HFF-Myc (cell line): ENCODE results near the gene SAPCD2.
A peak's percentile ranks its signal among the peaks of the same experiment; 100 is the strongest.

ENCODE experiments used
- DNase-seq: peaks from one replicate; pipeline ENCODE4 v3.0.0-alpha.2; 2011; ENCODE audit warnings: low read depth; ENCODE audit errors: extremely low read depth
- H3K4me3 ChIP-seq: replicated peaks from 2 replicates; pipeline ENCODE4 v1.5.1; 2011; ENCODE audit warnings: low read depth, mild to moderate bottlenecking, control low read depth, low read length
- CTCF ChIP-seq: IDR thresholded peaks from 2 replicates; pipeline ENCODE4 v1.5.1; 2012; ENCODE audit warnings: mild to moderate bottlenecking, low read depth, low read length, control low read depth; ENCODE audit errors: missing control alignments

The SAPCD2 gene

DNA sequence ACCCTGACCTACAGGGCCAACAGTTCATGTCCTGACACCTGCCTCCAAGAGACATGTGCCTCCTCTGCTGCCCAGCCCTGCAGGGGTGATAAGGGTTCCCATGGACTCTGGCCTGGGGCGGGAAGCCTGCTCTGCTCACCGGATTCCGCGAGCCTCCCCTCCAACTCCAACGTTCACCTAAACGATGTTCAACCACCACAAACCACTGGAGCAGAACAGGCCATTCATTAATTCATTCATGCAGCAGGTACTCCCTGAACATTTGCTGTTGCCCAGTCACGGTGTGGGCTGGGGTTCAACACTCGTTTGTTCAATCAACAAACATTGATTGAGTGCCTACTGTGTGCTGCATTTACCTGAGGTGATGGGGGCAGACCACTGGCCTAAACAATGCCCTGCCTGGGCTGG is 3.6 kb upstream of the SAPCD2 start:
- no peak for TF ChIP-seq CTCF
- DNase-seq = no peak
- H3K4me3 ChIP-seq = no peak overlapping the region

- no peak for TF ChIP-seq CTCF
- DNase-seq = no peak
- peak overlapping the region; percentile 58 for H3K4me3 ChIP-seq
Measured at GRCh38 chr9:137071282-137071681, 925 bp upstream of the SAPCD2 start.

GRCh38 chr9:137070906-137071275 is 534 bp upstream of the SAPCD2 start:
- TF ChIP-seq CTCF = peak; percentile 3
- DNase-seq = no peak
- H3K4me3 ChIP-seq = peak overlapping the region; percentile 58

GRCh38 chr9:137069508-137070091 is 757 bp downstream of the SAPCD2 start:
- no peak for DNase-seq
- peak overlapping the region; percentile 58 for H3K4me3 ChIP-seq

DNA sequence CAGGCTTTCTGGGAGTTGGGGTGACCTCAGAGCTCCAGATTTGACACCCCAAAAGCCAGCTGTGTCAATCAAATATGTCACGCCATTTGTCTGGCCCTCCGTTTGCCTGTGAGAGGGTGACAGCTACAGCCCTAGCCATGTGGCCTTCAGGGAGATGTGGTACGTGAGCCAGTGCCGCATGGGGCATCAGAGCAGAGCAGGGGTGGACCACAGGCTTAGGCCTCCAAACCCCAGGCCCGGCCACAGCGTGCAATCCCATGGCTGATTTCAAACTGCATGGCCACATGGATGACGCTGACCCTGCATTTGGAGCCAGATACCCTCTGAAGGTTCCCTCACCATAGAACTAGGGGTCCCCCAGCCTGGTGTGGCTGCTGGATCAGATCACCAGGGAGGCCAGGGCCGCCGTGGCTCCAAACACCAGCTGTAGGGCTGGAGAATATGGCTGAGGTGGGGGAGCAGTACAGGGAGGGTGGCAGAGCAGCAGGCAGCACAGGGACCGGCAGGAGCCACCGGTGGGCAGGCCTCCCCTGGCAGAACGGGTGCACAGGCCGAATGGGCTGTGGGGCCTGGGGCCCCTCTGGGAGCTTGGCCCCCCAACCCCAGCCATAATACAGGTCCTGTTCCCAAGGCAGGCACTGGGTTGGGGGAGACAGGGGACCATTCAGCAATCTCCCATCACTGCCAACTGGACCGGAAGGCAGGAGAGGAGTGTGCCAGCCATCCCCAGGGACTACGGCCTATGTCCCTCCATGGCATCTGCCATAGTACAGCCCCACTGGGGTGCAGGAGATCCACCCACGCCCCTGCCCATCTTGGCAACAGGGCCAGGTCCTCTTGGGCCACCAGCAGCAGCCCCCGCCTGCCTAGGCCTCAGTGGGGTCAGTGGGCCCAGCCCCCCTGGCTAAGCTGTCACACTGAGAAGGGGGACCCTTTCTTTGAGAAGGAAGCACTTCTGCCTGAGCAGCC is 1.5 kb downstream of the SAPCD2 start:
- peak overlapping the region; percentile 58 for H3K4me3 ChIP-seq
- no peak for DNase-seq
- no peak for TF ChIP-seq CTCF

More at GRCh38 chr9:137069508-137070091, 757 bp downstream of the SAPCD2 start:
- TF ChIP-seq CTCF = no peak

- peak; percentile 83 for TF ChIP-seq CTCF
- DNase-seq = no peak
- H3K4me3 ChIP-seq = peak overlapping the region; percentile 58; the same call in 1 of the 2 replicates
Measured at GRCh38 chr9:137067860-137068538, 2.4 kb downstream of the SAPCD2 start.
